SK-N-SH (cell line): ENCODE results near the gene TMEM240.

ENCODE experiments used
- EP300 ChIP-seq, 2 experiments: IDR thresholded peaks; 2 replicates each; pipeline versions ENCODE4 v1.4.0 to v1.6.1; 2012; ENCODE audit warnings: borderline replicate concordance in 1 of 2, low read depth in 1 of 2, low read length in 1 of 2
- EZH2phosphoT487 ChIP-seq: fragments of 200-600 bp; sonication (generic); IDR thresholded peaks from 2 replicates; pipeline ENCODE4 v1.6.1; 2017; ENCODE audit warnings: low read depth, mixed run types, mild to moderate bottlenecking, antibody characterized with exemption, moderate library complexity, borderline replicate concordance
- POLR2AphosphoS5 ChIP-seq: IDR thresholded peaks from 2 replicates; pipeline ENCODE4 v1.6.1; 2012; ENCODE audit warnings: low read depth, low read length
- RAD21 ChIP-seq: IDR thresholded peaks from 2 replicates; pipeline ENCODE4 v1.6.1; 2012; ENCODE audit warnings: mild to moderate bottlenecking, low read length
- RCOR1 ChIP-seq: fragments of 150-350 bp; IDR thresholded peaks from 2 replicates; pipeline ENCODE4 v1.6.1; 2017; ENCODE audit warnings: antibody characterized with exemption, low read length
- RFX5 ChIP-seq: IDR thresholded peaks from 2 replicates; pipeline ENCODE4 v1.6.1; 2012; ENCODE audit warnings: mild to moderate bottlenecking, improper control_type of control experiment, low read length
- SIN3A ChIP-seq: IDR thresholded peaks from 2 replicates; pipeline ENCODE4 v1.6.1; 2012; ENCODE audit warnings: low read depth, mild to moderate bottlenecking, low read length, moderate library complexity, borderline replicate concordance
- TEAD4 ChIP-seq: IDR thresholded peaks from 2 replicates; pipeline ENCODE4 v1.4.0; 2012; ENCODE audit warnings: mild to moderate bottlenecking, borderline replicate concordance; ENCODE audit not compliant: insufficient read depth
- USF1 ChIP-seq: IDR thresholded peaks from 2 replicates; pipeline ENCODE4 v1.4.0; 2012; ENCODE audit warnings: low read depth, borderline replicate concordance
- ZBTB33 ChIP-seq: IDR thresholded peaks from 2 replicates; pipeline ENCODE4 v1.4.0; 2012; ENCODE audit warnings: low read depth, borderline replicate concordance
- TF ChIP-seq, protein P1 (sequence below): fragments of 200-600 bp; sonication (generic); IDR thresholded peaks from 2 replicates; pipeline ENCODE4 v1.6.1; 2017; ENCODE audit warnings: antibody characterized with exemption, mild to moderate bottlenecking, moderate library complexity
- TF ChIP-seq, protein P2 (sequence below): fragments of 150-350 bp; IDR thresholded peaks from 2 replicates; pipeline ENCODE4 v1.6.1; 2017; ENCODE audit warnings: antibody characterized with exemption, low read length, low read depth, borderline replicate concordance
- TF ChIP-seq, protein P3 (sequence below): IDR thresholded peaks from 2 replicates; pipeline ENCODE4 v1.6.1; 2012; ENCODE audit warnings: mild to moderate bottlenecking, low read depth, low read length, moderate library complexity

GRCh38 chr1:1531947-1532346 is 8.5 kb downstream of the TMEM240 start:
- TF ChIP-seq, protein P1, sequence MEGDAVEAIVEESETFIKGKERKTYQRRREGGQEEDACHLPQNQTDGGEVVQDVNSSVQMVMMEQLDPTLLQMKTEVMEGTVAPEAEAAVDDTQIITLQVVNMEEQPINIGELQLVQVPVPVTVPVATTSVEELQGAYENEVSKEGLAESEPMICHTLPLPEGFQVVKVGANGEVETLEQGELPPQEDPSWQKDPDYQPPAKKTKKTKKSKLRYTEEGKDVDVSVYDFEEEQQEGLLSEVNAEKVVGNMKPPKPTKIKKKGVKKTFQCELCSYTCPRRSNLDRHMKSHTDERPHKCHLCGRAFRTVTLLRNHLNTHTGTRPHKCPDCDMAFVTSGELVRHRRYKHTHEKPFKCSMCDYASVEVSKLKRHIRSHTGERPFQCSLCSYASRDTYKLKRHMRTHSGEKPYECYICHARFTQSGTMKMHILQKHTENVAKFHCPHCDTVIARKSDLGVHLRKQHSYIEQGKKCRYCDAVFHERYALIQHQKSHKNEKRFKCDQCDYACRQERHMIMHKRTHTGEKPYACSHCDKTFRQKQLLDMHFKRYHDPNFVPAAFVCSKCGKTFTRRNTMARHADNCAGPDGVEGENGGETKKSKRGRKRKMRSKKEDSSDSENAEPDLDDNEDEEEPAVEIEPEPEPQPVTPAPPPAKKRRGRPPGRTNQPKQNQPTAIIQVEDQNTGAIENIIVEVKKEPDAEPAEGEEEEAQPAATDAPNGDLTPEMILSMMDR: no peak
- TF ChIP-seq, protein P2, sequence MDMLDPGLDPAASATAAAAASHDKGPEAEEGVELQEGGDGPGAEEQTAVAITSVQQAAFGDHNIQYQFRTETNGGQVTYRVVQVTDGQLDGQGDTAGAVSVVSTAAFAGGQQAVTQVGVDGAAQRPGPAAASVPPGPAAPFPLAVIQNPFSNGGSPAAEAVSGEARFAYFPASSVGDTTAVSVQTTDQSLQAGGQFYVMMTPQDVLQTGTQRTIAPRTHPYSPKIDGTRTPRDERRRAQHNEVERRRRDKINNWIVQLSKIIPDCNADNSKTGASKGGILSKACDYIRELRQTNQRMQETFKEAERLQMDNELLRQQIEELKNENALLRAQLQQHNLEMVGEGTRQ: no peak
- TF ChIP-seq POLR2AphosphoS5 (no peak), USF1 (no peak), EP300 (IDR thresholded peaks at IDR 0.05; ENCODE audit: borderline replicate concordance in 1 of 2, low read depth in 1 of 2, low read length in 1 of 2) (no peak), RFX5 (no peak), RCOR1 (no peak), ZBTB33 (no peak), TEAD4 (no peak), RAD21 (no peak), EZH2phosphoT487 (no peak), SIN3A (no peak)
- TF ChIP-seq, protein P3, sequence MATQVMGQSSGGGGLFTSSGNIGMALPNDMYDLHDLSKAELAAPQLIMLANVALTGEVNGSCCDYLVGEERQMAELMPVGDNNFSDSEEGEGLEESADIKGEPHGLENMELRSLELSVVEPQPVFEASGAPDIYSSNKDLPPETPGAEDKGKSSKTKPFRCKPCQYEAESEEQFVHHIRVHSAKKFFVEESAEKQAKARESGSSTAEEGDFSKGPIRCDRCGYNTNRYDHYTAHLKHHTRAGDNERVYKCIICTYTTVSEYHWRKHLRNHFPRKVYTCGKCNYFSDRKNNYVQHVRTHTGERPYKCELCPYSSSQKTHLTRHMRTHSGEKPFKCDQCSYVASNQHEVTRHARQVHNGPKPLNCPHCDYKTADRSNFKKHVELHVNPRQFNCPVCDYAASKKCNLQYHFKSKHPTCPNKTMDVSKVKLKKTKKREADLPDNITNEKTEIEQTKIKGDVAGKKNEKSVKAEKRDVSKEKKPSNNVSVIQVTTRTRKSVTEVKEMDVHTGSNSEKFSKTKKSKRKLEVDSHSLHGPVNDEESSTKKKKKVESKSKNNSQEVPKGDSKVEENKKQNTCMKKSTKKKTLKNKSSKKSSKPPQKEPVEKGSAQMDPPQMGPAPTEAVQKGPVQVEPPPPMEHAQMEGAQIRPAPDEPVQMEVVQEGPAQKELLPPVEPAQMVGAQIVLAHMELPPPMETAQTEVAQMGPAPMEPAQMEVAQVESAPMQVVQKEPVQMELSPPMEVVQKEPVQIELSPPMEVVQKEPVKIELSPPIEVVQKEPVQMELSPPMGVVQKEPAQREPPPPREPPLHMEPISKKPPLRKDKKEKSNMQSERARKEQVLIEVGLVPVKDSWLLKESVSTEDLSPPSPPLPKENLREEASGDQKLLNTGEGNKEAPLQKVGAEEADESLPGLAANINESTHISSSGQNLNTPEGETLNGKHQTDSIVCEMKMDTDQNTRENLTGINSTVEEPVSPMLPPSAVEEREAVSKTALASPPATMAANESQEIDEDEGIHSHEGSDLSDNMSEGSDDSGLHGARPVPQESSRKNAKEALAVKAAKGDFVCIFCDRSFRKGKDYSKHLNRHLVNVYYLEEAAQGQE: no peak
